A673 (cell line): ENCODE data around the gene MORN1. TPM values are rescaled to one million over a fixed set of nuclear protein-coding genes. Genes with fewer than 3 reads are reported as not detected.

ENCODE experiments used
- BruUV-seq: library from RNA; stranded (reverse); fragments of 400-500 nt; replicated peaks from 2 replicates; lab custom pipeline; 2021; lab: Mats Ljungman, UMichigan
- CTCF ChIA-PET: fragments of 300-600 bp; sonication (Branson Sonifier 250); formaldehyde crosslinking; loops from one replicate; lab custom pipeline; 2022; ENCODE audit warnings: antibody characterized with exemption; lab: Charles Lee
- POLR2A ChIA-PET: fragments of 300-600 bp; sonication (Branson Sonifier 250); formaldehyde crosslinking; loops from one replicate; lab custom pipeline; 2022; ENCODE audit warnings: antibody characterized with exemption; ENCODE audit not compliant: low non-redundant PET; lab: Charles Lee
- DNase-seq: peaks from one replicate; pipeline ENCODE4 v3.0.0-alpha.2; 2015; ENCODE audit warnings: low spot score
- H3K27ac ChIP-seq: fragments of 200-600 bp; sonication (generic); 2 replicates; pipeline ENCODE4 v1.5.1; 2016; ENCODE audit warnings: mixed run types, low read depth, mild to moderate bottlenecking, mixed read lengths, antibody characterized with exemption, low read length; ENCODE audit not compliant: poor library complexity, severe bottlenecking
- H3K27me3 ChIP-seq: fragments of 200-600 bp; sonication (generic); replicated peaks from 2 replicates; pipeline ENCODE4 v1.6.1; 2017; ENCODE audit warnings: mixed run types, low read depth, mild to moderate bottlenecking, mixed read lengths, antibody characterized with exemption, low read length; ENCODE audit not compliant: insufficient read depth, poor library complexity
- H3K36me3 ChIP-seq: fragments of 200-600 bp; sonication (generic); 2 replicates; pipeline ENCODE4 v1.6.1; 2016; ENCODE audit warnings: mixed run types, mild to moderate bottlenecking, mixed read lengths, antibody characterized with exemption, low read length; ENCODE audit not compliant: insufficient read depth, poor library complexity, severe bottlenecking
- H3K4me1 ChIP-seq: fragments of 200-600 bp; sonication (generic); 2 replicates; pipeline ENCODE4 v1.6.1; 2017; ENCODE audit warnings: mixed run types, mild to moderate bottlenecking, mixed read lengths, antibody characterized with exemption, low read length; ENCODE audit not compliant: insufficient read depth, poor library complexity, severe bottlenecking
- H3K4me3 ChIP-seq: fragments of 200-600 bp; sonication (generic); 2 replicates; pipeline ENCODE4 v1.5.1; 2016; ENCODE audit warnings: low read depth, mixed run types, mild to moderate bottlenecking, mixed read lengths, low read length; ENCODE audit not compliant: poor library complexity, severe bottlenecking
- H3K9me3 ChIP-seq: fragments of 200-600 bp; sonication (generic); 2 replicates; pipeline ENCODE4 v1.6.1; 2016; ENCODE audit warnings: mixed run types, low read depth, mild to moderate bottlenecking, mixed read lengths, antibody characterized with exemption, low read length; ENCODE audit not compliant: poor library complexity, severe bottlenecking
- EZH2 ChIP-seq: fragments of 200-600 bp; sonication (generic); IDR thresholded peaks from 2 replicates; pipeline ENCODE4 v1.6.1; 2017; ENCODE audit warnings: borderline replicate concordance, low read depth, mild to moderate bottlenecking, mixed read lengths, antibody characterized with exemption, low read length; ENCODE audit not compliant: poor library complexity, severe bottlenecking
- intact Hi-C: fragments of 100-400 bp; cut with micrococcal nuclease; formaldehyde crosslinking; loops from one replicate; pipeline ENCODE4 v1.10.0; 2022; ENCODE audit not compliant: unreplicated experiment
- total RNA-seq: library from RNA; stranded (reverse); gene quantifications from 2 replicates; pipeline ENCODE4 v1.2.3, GENCODE V29; 2021
- TF ChIP-seq, protein P1 (sequence below): fragments of 300-800, 200-600 bp; sonication (generic); conservative IDR thresholded peaks from 2 replicates; pipeline ENCODE4 v1.5.1; 2017; ENCODE audit warnings: low read depth, mild to moderate bottlenecking, antibody characterized with exemption, low read length, moderate library complexity, mixed read lengths

Gene MORN1
- total RNA-seq, 1 experiment from 2014 or later, result 24.7 TPM

DNA sequence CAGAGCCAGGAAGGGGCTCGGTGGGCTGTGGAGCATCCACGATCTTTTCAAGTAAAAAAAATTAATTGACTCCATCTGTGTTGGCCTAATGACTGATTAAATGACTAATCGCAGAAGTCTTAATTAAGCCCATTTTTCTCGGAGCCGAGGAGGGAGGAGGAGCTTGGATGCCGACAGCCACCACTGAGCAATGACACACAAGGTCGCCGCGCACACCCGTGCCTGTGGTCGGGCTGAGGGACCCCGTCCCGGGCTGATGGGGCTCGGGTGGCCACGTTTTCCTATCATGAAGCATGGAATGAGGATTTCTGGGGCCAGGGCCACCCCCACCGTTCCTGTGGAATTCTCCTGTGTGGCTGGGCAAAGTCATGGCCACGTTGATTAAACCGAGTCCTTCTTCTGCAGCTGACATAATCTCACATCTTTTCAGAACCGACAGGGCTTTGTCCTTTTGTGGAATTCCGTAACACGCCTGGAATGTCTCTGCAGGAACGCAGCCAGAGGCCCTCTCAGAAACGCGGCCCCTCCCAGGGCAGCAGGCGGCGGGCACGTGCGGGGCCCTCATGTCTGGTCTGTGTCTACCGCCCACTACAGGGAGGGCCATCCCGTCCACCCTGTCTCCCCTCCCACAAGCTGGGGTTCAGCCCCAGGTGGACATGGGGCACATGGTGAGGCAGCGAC, 60.7 kb downstream of the MORN1 start:
- H3K27ac ChIP-seq, result no peak overlapping the region
- TF ChIP-seq, protein P1, sequence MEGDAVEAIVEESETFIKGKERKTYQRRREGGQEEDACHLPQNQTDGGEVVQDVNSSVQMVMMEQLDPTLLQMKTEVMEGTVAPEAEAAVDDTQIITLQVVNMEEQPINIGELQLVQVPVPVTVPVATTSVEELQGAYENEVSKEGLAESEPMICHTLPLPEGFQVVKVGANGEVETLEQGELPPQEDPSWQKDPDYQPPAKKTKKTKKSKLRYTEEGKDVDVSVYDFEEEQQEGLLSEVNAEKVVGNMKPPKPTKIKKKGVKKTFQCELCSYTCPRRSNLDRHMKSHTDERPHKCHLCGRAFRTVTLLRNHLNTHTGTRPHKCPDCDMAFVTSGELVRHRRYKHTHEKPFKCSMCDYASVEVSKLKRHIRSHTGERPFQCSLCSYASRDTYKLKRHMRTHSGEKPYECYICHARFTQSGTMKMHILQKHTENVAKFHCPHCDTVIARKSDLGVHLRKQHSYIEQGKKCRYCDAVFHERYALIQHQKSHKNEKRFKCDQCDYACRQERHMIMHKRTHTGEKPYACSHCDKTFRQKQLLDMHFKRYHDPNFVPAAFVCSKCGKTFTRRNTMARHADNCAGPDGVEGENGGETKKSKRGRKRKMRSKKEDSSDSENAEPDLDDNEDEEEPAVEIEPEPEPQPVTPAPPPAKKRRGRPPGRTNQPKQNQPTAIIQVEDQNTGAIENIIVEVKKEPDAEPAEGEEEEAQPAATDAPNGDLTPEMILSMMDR, result no peak
- no peak for TF ChIP-seq EZH2
- H3K9me3 ChIP-seq, result no peaks in the 10 kb centered on the region
- H3K36me3 ChIP-seq, result no peaks in the 10 kb centered on the region
- ChIA-PET POLR2A (no interaction called here), CTCF (no interaction called here)
- no peaks in the 10 kb centered on the region for H3K4me1 ChIP-seq
- intact Hi-C loops, result no loop called here
- BruUV-seq, result no TSS peak
- no peak for DNase-seq
- H3K4me3 ChIP-seq, result no peak overlapping the region
- H3K27me3 ChIP-seq, result no peaks in the 10 kb centered on the region

DNA sequence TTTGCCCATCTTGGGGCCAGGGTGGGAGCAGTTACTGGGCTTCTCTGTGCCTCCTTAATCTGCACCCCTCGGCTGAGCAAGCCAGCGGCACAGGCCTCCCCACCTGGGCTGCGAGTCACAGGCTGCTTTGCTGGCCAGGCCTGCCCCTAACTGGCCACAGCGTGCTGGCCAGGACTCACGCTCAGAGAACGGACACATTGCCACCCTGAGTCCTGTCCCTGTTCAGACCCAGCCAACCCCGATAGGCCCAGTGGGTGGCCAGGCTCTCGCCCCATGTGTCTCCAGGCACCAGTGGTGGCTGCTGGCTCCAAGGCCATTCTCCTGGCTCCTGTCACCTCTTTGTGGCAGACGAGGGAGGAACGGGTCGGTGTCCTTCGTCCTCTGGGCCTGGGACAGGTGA, 61.3 kb downstream of the MORN1 start:
- no peak overlapping the region for H3K4me3 ChIP-seq
- intact Hi-C loops, result no loop called here
- no peaks in the 10 kb centered on the region for H3K9me3 ChIP-seq
- TF ChIP-seq, protein P1, result no peak
- no peak for TF ChIP-seq EZH2
- DNase-seq, result no peak
- H3K4me1 ChIP-seq, result no peaks in the 10 kb centered on the region
- H3K27me3 ChIP-seq, result peaks cover 3% of the 10 kb centered on the region
- no peaks in the 10 kb centered on the region for H3K36me3 ChIP-seq
- BruUV-seq, result no TSS peak
- ChIA-PET POLR2A (no interaction called here), CTCF (no interaction called here)
- no peak overlapping the region for H3K27ac ChIP-seq

DNA sequence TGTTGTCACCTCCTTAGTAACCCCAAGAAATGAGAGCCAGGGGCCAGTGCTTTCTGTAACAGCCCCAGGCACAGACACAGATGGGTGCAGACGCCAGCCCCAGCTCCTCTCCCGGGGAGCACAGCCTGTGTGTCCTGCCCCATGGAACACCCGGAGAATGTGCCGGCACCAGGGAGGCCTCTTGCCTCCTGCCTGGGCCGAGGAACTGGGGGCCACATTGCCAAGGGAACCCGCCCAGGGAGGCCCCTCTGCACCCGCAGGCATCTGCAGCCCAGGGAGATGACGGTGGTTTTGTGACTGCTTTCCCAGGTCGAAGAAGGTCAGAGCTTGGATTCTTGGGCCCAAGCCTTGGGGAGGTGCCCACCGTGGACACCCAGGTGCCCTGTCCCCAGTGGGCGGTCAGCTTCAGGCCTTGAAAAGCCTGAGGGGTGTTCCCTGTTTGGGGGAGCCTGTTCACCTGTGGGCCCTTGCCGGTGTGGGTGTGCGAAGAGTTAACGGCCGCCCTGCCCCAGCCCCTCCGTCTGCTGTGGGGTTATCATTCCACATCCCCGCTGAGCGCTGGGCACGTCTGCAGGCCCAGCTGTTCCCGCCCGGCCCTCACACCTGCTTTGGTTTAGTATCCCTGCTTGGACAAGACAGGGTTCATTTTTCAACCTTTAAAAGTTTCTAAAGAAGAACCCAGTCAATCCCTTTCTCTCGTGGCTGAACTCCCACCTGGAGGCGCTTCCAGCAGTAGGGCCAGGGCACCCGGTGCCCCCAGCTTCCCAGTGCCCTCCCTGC, 62.5 kb downstream of the MORN1 start:
- Histone ChIP-seq H3K4me3 (no peak overlapping the region), H3K27me3 (peaks cover 3% of the 10 kb centered on the region), H3K27ac (no peak overlapping the region), H3K36me3 (no peaks in the 10 kb centered on the region), H3K4me1 (no peaks in the 10 kb centered on the region), H3K9me3 (no peaks in the 10 kb centered on the region)
- ChIA-PET CTCF (no interaction called here), POLR2A (no interaction called here)
- intact Hi-C loops, result no loop called here
- no peak for DNase-seq
- no TSS peak for BruUV-seq
- TF ChIP-seq, protein P1, result no peak
- TF ChIP-seq EZH2, result no peak
